ENCODE results near the gene TMPRSS4.

GRCh38 chr11:118054712-118055640 is 21.9 kb upstream of the TMPRSS4 start:
- TF ChIP-seq GATA3 (IDR thresholded peaks at IDR 0.05; ENCODE audit: low read depth, low read length) (no peak), GATA2 (IDR thresholded peaks at IDR 0.05; ENCODE audit: low read depth, low read length) (no peak)
